WTC11 (cell line): Measurements from ENCODE around the gene GTF2A1L.

Experiments used
- ATF1 ChIP-seq: sonication (generic); formaldehyde crosslinking; IDR thresholded peaks from 2 replicates; pipeline ENCODE4 v1.8.1; 2023; ENCODE audit warnings: mild to moderate bottlenecking, moderate library complexity, missing genetic modification reagents
- CTCF ChIP-seq: fragments of 200-600 bp; IDR thresholded peaks from 2 replicates; pipeline ENCODE4 v1.8.0; 2022; ENCODE audit warnings: antibody characterized with exemption
- E2F5 ChIP-seq: sonication (generic); formaldehyde crosslinking; IDR thresholded peaks from 2 replicates; pipeline ENCODE4 v1.8.1; 2022; ENCODE audit warnings: mild to moderate bottlenecking, moderate library complexity, missing genetic modification reagents
- EMX1 ChIP-seq: fragments of 250-450 bp; sonication (Bioruptor Pico); IDR thresholded peaks from 2 replicates; pipeline ENCODE4 v1.8.0; 2021; ENCODE audit warnings: mild to moderate bottlenecking
- IRF1 ChIP-seq: sonication (generic); formaldehyde crosslinking; IDR thresholded peaks from 2 replicates; pipeline ENCODE4 v1.8.0; 2023; ENCODE audit warnings: missing genetic modification reagents
- IRF2 ChIP-seq: sonication (generic); formaldehyde crosslinking; IDR thresholded peaks from 2 replicates; pipeline ENCODE4 v1.8.0; 2022; ENCODE audit warnings: low read depth, missing genetic modification reagents, borderline replicate concordance
- JUN ChIP-seq: sonication (generic); formaldehyde crosslinking; IDR thresholded peaks from 2 replicates; pipeline ENCODE4 v1.8.0; 2023; ENCODE audit warnings: mild to moderate bottlenecking, missing genetic modification reagents
- KAT7 ChIP-seq: sonication (generic); formaldehyde crosslinking; IDR thresholded peaks from 2 replicates; pipeline ENCODE4 v1.8.1; 2023; ENCODE audit warnings: missing genetic modification reagents, mild to moderate bottlenecking, borderline replicate concordance
- NFYB ChIP-seq: sonication (generic); formaldehyde crosslinking; conservative IDR thresholded peaks from 2 replicates; pipeline ENCODE4 v1.8.0; 2022; ENCODE audit warnings: low read depth, missing genetic modification reagents
- NR3C1 ChIP-seq: sonication (generic); formaldehyde crosslinking; conservative IDR thresholded peaks from 2 replicates; pipeline ENCODE4 v1.8.1; 2023; ENCODE audit warnings: low read depth, mild to moderate bottlenecking, missing genetic modification reagents
- RORB ChIP-seq: fragments of 250-450 bp; sonication (Bioruptor Pico); IDR thresholded peaks from 2 replicates; pipeline ENCODE4 v1.9.0; 2021; ENCODE audit warnings: mild to moderate bottlenecking
- SMAD4 ChIP-seq: sonication (generic); formaldehyde crosslinking; IDR thresholded peaks from 2 replicates; pipeline ENCODE4 v1.8.0; 2022; ENCODE audit warnings: mild to moderate bottlenecking, missing genetic modification reagents
- TEAD4 ChIP-seq: sonication (generic); formaldehyde crosslinking; IDR thresholded peaks from 2 replicates; pipeline ENCODE4 v1.8.0; 2022; ENCODE audit warnings: mild to moderate bottlenecking, missing genetic modification reagents
- ZNF232 ChIP-seq: sonication (generic); formaldehyde crosslinking; IDR thresholded peaks from 2 replicates; pipeline ENCODE4 v1.8.0; 2022; ENCODE audit warnings: mild to moderate bottlenecking, missing genetic modification reagents

- TF ChIP-seq EMX1 (CRISPR knock-in tag), result no peak
- no peak for TF ChIP-seq JUN (CRISPR knock-in tag)
- no peak for TF ChIP-seq CTCF
- no peak for TF ChIP-seq KAT7 (CRISPR knock-in tag)
- TF ChIP-seq ATF1 (CRISPR knock-in tag), result no peak
- TF ChIP-seq SMAD4 (CRISPR knock-in tag), result no peak
- no peak for TF ChIP-seq NFYB (CRISPR knock-in tag)
- TF ChIP-seq RORB (CRISPR knock-in tag), result no peak
- TF ChIP-seq E2F5 (CRISPR knock-in tag), result no peak
- no peak for TF ChIP-seq NR3C1
- no peak for TF ChIP-seq IRF2
- TF ChIP-seq IRF1, result no peak
- TF ChIP-seq ZNF232 (CRISPR knock-in tag), result no peak
- TF ChIP-seq TEAD4, result no peak
Observed at GRCh38 chr2:48626047-48626446, 8.4 kb downstream of the GTF2A1L start.
